ENCODE results near the gene KRTAP5-2. TPM values are rescaled to one million over a fixed set of nuclear protein-coding genes. Genes with fewer than 3 reads are reported as not detected.

The KRTAP5-2 gene
- total and polyA plus RNA-seq, 2 of the 8 experiments (the other 6 are each of a cell fraction or from before 2014, with no cell fraction given) = not detected

DNA sequence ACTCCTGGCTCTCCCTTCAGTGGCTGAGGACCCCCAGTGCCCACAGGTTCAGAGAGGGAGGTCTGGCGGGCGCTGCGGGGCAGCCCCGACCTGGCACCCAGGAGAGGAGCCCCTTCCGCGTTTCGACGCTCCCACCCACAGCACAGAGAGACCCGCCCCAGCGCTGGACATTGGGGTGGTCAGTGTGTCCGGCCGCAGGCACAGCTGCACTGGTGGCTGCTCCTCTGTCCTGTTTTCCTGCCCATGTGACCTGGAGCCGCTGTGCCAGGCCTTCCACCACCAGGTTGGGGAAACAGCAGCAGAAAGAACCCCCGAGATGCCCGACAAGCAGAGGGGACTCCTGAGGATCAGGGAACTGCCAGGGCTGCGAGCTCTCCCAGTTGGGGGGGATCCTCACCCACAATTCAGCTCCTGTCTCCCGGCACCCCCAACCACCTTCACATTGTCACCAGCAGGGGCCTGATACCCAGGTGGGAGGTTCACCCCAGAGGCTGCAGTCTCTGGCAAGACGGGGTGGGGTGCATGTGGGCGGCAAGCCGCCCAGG is 45.1 kb upstream of the KRTAP5-2 start:
- no peak overlapping the region for H3K56ac ChIP-seq (replicated peaks; ENCODE audit: insufficient read length, low read depth, low read length)
- no peak for FAIRE-seq
- no peak overlapping the region for H3K9ac ChIP-seq (replicated peaks in 1 of 4; ENCODE audit: extremely low read depth in 1 of 4, low read depth in 3 of 4, low read length in 3 of 4)
- no peak overlapping the region for H3K27ac ChIP-seq (ENCODE audit: low read depth, low read length)
- H4K8ac ChIP-seq (ENCODE audit: extremely low read depth, insufficient read depth, low read length) = no peak overlapping the region
- no peak overlapping the region for H4K91ac ChIP-seq (replicated peaks; ENCODE audit: insufficient read length, low read length)
- H3K23ac ChIP-seq (ENCODE audit: insufficient read length) = no peak overlapping the region
- H2BK20ac ChIP-seq (ENCODE audit: low read length) = no peak overlapping the region
- H3K79me1 ChIP-seq (ENCODE audit: low read depth, low read length) = no peaks in the 10 kb centered on the region
- H3K79me2 ChIP-seq (ENCODE audit: control insufficient read depth in 1 of 2, insufficient read depth in 2 of 2, low read length in 2 of 2) = no peaks in the 10 kb centered on the region
- H3K14ac ChIP-seq (ENCODE audit: insufficient read length) = no peak overlapping the region
- H3K9me3 ChIP-seq (ENCODE audit: insufficient read depth in 2 of 2, low read depth in 1 of 2, low read length in 1 of 2) = no peaks in the 10 kb centered on the region
- no peaks in the 10 kb centered on the region for H4K20me1 ChIP-seq (replicated peaks in 1 of 2; ENCODE audit: control insufficient read depth in 1 of 2, insufficient read depth in 2 of 2, low read length in 2 of 2)
- H2BK12ac ChIP-seq (ENCODE audit: low read depth, low read length) = no peak overlapping the region
- no peak overlapping the region for H2AK5ac ChIP-seq (ENCODE audit: low read depth, low read length)
- no peak for DNase-seq (ENCODE audit: low read depth in 1 of 2, low spot score in 2 of 2)
- peaks cover 0 to 2% (median 0%) of the 10 kb centered on the region in 4 experiments; a peak in 1 of 7 replicates for H3K27me3 ChIP-seq (replicated peaks in 1 of 4; ENCODE audit: control insufficient read depth in 3 of 4, extremely low read depth in 1 of 4, insufficient read depth in 3 of 4, low read length in 3 of 4)
- CTCF ChIA-PET (ENCODE audit: partially characterized antibody) = interaction anchor here (1.1 to 1.6 kb wide), 5 partner anchors 9 to 190 kb away, joined by 3 to 5 read pairs (median 4); no protein-coding TSS in a partner anchor
- no peak overlapping the region for H3K18ac ChIP-seq (ENCODE audit: extremely low read depth, low read length)
- POLR2A ChIA-PET (ENCODE audit: partially characterized antibody) = no interaction called here
- no peaks in the 10 kb centered on the region; a peak in 1 of 7 replicates for H3K4me1 ChIP-seq (replicated peaks in 1 of 4; ENCODE audit: control insufficient read depth in 3 of 4, insufficient read depth in 4 of 4, low read length in 3 of 4)
- H3K4ac ChIP-seq (replicated peaks; ENCODE audit: insufficient read length, low read depth, low read length) = no peak overlapping the region
- H3K4me2 ChIP-seq (ENCODE audit: insufficient read depth in 1 of 2, low read depth in 2 of 2, low read length in 2 of 2) = no peak overlapping the region
- H4K5ac ChIP-seq (ENCODE audit: insufficient read length, low read depth, low read length) = no peak overlapping the region
- WGBS, 2 experiments (ENCODE audit: extremely low coverage in 1 of 2, insufficient coverage in 1 of 2, insufficient read length in 1 of 2, insufficient replicate concordance in 2 of 2, low coverage in 1 of 2, low lambda C conversion rate in 2 of 2, missing lambda C conversion rate in 1 of 2) = 88% methylated on average over 14 of the region's 20 CpGs; no CpG with 5 or more reads in 1 of the 2 experiments
- no peak overlapping the region for H2BK120ac ChIP-seq (replicated peaks; ENCODE audit: low read depth, low read length)
- no peaks in the 10 kb centered on the region for H3K36me3 ChIP-seq (ENCODE audit: control insufficient read depth in 2 of 4, insufficient read depth in 4 of 4, low read length in 3 of 4)
- H2AFZ ChIP-seq (ENCODE audit: low read length) = no peak overlapping the region
- H3K23me2 ChIP-seq (ENCODE audit: low read depth, low read length) = no peaks in the 10 kb centered on the region; the same call in 1 of the 2 replicates
- H3K4me3 ChIP-seq (ENCODE audit: extremely low read depth in 1 of 4, insufficient read depth in 2 of 4, low read depth in 3 of 4, low read length in 4 of 4) = no peak overlapping the region
- H2BK15ac ChIP-seq (ENCODE audit: low read length) = no peak overlapping the region
- H2BK5ac ChIP-seq (ENCODE audit: low read depth, low read length) = no peak overlapping the region
- TF ChIP-seq RFX5 (IDR thresholded peaks at IDR 0.05; ENCODE audit: borderline replicate concordance, low read depth, low read length) (no peak), CBX5 (IDR thresholded peaks at IDR 0.05; ENCODE audit: low read depth, low read length) (no peak), HDAC6 (IDR thresholded peaks at IDR 0.05; ENCODE audit: low read depth, low read length) (no peak), SIN3A (conservative IDR thresholded peaks at IDR 0.05 in 1 of 2, IDR thresholded peaks at IDR 0.05 in 1 of 2; ENCODE audit: low read depth in 1 of 2, low read length in 2 of 2) (no peak), CEBPB (IDR thresholded peaks at IDR 0.05; ENCODE audit: low read depth, low read length) (no peak), SIX5 (IDR thresholded peaks at IDR 0.05; ENCODE audit: low read depth, low read length) (no peak), NRF1 (IDR thresholded peaks at IDR 0.05; ENCODE audit: low read depth, low read length) (no peak), CHD2 (IDR thresholded peaks at IDR 0.05; ENCODE audit: low read length) (no peak), KDM5A (IDR thresholded peaks at IDR 0.05; ENCODE audit: low read length) (no peak), YY1 (IDR thresholded peaks at IDR 0.05; ENCODE audit: low read depth, low read length) (no peak), ZNF274 (IDR thresholded peaks at IDR 0.05; ENCODE audit: borderline replicate concordance, extremely low read depth, low read length) (no peak), SIRT6 (IDR thresholded peaks at IDR 0.05; ENCODE audit: low read length) (no peak), SAP30 (IDR thresholded peaks at IDR 0.05; ENCODE audit: insufficient read depth, insufficient replicate concordance, low read length) (no peak), KDM1A (IDR thresholded peaks at IDR 0.05; ENCODE audit: borderline replicate concordance, low read length) (no peak)

All from H1 (cell line).